Hematopoietic multipotent progenitor cell treated with erythropoietin and hydrocortisone succinate and interleukin-3 and kit ligand, for 4 days (in vitro differentiated cells): Measurements from ENCODE around the gene MAB21L4.
A peak's percentile ranks its signal among the peaks of the same experiment; 100 is the strongest.

Source experiments
- DNase-seq: peaks from one replicate; pipeline ENCODE4 v3.0.0-alpha.2; 2015

The MAB21L4 gene

DNA sequence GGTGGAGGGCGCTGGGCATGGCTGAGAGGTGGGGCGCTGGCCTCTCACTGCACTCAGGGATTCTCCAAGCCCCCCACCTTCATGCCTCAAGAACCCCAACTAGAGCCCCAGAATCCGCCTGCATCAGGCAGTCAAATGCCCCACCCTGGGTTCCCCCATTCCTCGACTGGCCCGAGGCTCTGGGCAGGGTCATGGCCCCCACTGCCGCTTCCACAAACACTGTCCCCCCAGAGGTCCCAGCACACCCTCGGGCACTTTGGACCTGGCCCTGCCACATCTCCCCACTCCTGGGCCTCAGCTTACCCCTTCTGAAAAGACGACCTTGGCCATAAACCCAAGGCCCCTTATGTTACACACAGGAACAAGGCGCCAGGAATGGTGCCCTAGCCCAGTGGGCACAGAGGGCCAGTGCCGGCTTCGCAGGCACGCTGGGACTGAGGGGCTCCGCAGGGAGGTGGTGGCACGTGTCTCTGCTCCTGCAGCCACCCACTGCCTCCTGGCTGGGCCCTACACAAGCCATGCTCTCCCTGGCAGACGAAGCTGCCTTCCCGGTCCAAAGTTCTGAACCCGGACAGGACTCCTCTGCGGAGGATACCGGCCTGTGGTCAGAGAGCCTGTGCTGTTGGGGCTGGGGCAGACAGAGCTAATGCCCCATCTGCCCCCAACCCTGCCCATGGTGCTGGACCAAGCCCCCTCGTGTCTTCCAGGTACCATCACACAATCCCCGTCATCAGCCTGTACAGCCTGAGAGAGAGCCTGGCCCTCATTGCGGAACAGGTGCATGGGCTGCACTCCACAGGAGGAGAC, 20.5 kb downstream of the MAB21L4 start:
- DNase-seq = no peak

DNA sequence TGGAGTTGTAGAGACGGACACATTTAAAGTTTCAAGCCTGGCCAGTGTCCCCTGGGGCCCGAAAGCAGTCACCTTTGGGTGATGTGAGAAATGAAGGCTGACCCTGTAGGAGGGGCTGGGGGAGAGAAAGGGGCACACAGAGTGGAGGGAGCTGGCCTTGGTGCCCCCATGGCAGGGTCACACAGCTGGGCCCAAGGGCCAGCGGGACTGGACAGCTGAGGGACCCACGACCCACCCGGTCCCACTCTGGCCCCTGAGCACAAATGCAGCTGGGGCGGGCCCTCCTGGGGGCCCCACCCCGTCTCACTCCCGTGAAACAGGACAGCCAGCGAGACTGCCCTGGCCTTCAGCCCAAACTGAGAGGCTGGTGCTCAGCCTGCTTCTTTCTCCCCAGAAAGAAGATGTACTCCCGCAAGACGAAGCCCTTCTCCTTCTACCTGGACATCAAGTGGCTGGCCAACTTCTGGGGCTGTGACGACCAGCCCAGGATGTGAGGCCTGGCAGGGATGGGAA, 21.2 kb downstream of the MAB21L4 start:
- no peak for DNase-seq

DNA sequence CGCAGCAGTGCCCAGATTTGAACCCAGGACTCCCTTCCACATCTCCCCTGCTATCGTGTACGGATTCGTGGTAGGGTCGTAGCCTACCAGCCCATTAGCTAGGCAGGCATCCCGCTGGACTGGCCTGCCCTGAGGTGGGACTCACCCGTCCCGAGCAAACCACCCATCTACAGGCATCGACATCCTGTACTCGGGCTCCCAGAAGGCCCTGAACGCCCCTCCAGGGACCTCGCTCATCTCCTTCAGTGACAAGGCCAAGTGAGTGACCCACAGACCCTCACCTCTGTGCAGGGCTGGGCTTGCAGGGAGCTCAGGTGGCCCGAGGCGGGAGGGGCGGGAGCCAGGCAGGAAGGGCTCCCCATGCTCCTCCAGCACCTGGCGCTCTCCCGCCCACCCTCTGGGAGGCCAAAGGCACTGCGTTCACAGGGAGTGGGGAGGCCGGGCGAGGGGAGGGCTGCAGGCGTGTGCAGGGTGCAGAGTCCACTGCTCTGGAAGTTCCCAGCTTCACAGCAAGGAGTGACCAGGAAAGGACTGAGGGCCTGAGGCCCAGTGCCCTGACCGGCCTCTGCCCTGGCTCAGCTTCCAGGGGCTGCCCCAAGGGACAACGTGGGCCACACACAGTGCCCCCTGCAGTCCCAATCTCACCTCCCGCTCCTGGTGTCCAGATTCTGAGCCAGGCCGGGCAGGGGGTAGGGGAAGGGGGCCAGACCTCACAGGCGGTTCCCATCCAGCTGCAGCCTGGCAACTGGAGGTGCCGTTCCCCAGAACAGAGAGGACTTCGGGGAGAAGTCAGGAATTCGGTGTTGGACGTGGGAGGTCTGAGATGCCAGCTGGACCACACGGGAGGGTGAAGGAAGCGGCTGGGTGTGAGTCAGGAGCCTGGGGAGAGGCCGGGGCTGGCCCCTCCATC, 21.9 kb downstream of the MAB21L4 start:
- DNase-seq = no peak

DNA sequence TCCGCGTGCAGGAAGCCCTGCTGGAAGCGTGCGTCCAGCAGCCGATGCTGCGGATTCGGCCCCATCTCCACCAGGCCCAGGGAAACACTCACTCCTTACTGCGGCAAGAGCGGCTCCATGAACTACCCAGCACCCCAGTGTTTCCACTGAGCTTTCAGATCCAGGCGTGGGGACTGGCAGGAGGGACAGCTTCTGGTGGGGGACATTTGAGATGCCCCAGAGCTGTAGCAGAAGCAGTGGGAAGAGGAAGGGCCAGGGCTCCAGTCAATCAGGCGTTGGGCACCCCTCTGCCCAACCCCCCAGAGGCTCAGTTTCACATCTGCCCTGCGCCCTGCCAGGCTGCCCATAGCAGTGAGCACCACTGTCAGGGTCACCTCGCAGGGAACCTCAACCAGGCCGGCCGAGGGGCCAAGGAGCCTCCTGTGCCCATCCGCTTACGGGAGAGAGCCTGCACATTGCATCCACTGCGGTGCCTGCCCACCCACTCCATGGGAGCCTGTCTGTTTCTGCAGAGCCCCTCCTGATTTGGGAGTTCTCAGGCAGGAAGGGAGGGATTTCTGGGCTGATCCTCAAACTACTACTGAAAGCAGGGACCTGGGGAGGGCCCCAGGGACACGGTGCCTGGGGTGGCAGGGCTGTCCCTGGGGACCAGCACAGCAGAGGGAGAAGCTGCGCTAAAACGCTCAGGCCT, 22.7 kb downstream of the MAB21L4 start:
- no peak for DNase-seq

DNA sequence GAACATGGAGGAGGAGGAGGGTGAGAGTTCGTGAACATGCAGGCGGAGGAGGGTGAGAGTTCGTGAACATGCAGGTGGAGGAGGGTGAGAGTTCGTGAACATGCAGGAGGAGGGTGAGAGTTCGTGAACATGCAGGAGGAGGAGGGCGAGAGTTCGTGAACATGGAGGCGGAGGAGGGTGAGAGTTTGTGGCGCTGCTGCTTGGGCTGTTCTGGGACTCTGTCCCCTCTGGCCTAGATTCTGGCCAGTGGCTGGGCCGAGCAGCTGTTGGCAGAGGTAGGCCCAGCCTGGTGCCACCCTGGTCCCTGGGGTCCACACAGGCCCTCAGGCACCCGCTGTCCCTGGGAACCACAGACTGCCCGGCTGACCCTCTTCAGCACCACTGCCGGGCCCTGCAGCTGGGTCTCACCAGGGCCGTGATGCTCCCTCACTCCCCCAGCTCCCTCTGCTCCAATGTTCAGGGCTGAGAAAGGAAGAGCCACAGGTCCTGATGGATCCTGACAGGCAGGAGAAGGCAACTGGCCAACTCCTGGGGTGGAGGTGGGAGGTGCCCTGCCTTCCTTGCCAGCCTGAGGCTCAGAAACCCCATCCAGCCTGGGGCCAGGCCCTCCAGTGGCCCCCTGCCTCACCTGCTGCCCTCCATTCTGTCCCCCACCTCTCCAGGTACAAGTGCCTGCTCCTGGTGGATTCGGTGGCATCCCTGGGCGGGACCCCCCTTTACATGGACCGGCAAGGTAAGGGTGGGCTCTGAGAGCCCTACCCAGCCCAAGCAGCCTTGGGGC, 23.4 kb downstream of the MAB21L4 start:
- no peak for DNase-seq

DNA sequence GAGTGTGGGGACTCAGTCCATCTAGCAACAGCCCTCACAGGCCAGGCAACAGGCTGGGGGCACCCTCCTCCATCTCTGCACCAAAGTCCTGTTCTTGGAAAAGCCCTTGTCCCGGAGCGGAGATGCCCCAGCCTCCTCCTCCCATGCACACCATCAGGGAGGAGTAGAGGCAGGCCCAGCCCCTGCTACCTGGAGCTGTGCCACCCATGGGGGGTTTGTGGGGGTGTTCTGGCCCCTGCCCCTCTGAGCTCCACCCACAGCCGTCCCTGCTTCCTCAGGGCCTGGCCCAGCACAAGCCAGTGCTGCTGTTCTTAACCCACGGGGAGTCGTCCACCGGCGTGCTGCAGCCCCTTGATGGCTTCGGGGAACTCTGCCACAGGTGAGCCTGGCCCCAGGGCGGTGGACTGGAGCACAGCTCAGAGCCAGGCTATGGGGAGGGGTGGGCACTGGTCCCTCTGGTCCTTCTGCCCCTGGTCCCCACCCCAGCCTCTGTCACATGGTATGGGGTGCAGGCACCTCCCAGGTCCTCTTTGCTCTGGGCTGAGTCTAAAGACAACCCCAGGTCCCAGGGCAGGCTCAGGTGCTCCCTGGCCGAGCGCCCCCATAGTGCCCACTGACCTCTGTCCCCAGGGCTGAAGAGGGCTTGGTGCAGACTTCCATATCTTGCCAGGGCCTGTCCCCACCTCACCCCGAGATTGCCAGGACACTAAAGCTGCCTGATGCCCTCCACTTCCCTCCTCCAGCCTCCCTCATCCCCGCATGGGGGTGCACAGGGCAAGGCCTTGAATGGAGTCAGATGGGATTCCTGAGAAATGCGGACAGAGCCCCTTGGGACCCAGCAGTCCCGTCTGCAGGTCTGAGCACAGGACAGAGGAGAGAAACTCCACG, 24.6 kb downstream of the MAB21L4 start:
- DNase-seq = no peak

- no peak for DNase-seq
Measured at GRCh38 chr2:240869956-240870875, 25.7 kb downstream of the MAB21L4 start.

GRCh38 chr2:240869109-240869955, 26.6 kb downstream of the MAB21L4 start:
- DNase-seq = no peak

- peak; percentile 36 for DNase-seq
Measured at GRCh38 chr2:240868286-240869108, 27.5 kb downstream of the MAB21L4 start, which contains the start of gene AGXT. Gene AGXT, plus strand, starts transcription at chr2:240868824. Its CDS starts 42 bp downstream, at chr2:240868866.

DNA sequence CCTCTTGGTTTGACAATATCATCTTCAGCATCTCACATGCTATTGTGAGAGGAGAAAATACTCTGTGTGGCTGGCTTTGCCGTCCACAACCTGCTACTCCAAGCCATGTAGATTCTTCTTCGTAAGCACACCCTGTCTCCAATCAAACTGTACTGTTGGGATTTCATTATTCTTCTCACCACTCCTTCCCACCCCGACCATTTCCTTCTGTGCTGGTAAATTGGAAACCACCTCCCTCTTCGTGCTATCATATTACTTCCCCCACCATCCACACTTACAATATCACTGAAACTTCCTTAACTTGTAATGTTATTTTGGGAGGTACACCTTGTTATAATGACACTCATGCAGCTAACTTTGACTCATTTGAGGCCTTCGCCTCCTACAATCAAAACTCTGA, 30.6 kb downstream of the MAB21L4 start:
- DNase-seq = no peak

DNA sequence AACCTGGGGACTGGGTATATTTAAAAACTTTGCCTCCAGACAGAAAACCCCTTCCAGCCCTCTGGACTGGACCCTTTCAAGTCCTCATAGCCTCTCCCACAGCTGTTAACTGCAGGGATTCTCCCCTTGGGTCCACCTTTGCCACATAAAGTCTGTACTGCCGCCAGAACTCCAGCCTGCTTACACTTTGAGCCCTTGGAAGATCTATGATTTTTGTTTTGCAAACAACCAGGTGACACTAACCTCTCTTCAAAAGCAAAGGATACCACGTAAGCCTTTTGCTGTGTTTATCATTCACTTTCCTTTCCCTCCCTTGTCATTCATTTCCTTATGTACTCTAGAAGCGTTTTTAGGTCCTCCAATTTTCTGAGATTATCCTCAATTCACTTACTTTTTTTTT, 31.5 kb downstream of the MAB21L4 start:
- no peak for DNase-seq

GRCh38 chr2:240861547-240861946, 34.4 kb downstream of the MAB21L4 start:
- DNase-seq = no peak

GRCh38 chr2:240858871-240859270, 37.1 kb downstream of the MAB21L4 start:
- DNase-seq = no peak

GRCh38 chr2:240858321-240858720, 37.6 kb downstream of the MAB21L4 start:
- no peak for DNase-seq

DNA sequence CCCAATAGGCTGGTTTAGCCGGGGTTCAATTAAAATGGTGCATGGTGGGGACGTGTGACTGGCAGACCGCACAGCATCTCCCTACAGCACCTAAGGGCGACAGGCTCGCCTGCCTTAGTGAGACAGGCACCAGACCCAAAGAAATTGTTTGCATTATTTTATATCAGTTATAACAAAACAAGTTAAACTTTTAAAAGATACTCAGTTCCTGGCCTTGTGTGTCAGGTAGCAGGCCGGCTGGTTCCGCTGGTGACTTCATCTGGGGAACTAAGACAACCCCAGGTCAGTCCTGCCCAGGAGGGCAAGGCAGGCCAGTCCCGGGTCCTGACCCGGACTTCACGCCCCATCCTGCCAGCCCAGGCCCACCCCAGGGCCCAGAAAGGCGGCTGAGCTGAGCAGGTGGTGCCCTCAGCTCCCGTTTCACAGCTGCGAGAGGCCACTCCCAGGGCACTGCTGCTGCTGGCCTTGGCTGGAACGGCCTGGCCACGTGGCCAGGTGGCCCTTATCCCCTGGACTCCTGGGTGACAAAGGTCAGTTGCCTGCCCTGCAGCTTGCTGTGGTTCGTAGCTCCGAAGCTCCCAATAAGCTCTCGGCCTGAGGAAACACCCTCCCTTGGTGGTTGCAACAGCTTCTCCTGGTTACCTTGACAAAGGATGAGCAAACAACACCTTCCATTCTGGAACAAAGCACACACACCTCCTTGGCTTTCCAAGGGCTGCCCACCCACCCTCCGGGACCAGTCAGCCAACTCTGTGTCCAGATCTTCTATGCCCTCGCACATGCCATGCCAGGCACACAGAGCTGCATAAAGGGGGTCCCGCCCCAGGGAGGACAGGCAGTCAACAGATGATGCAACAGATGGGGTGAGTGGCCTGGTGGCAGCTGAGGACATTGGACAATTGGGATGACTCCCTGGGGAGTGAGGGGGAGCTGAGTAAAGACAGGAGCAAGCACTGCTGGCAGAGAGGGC, 38.6 kb downstream of the MAB21L4 start:
- DNase-seq = no peak

- no peak for DNase-seq
Measured at GRCh38 chr2:240856151-240856980, 39.6 kb downstream of the MAB21L4 start.
